HAP-1 (cell line): ENCODE data around the gene PANK2.
A peak's percentile ranks its signal among the peaks of the same experiment; 100 is the strongest.

ENCODE experiments used
- DNase-seq, 2 experiments: peaks; one replicate each; pipeline ENCODE4 v3.0.0-alpha.2; 2016 to 2020; ENCODE audit warnings: low spot score in 2 of 2
- H3K27me3 ChIP-seq: fragments of 250-450 bp; sonication (Bioruptor Pico); 2 replicates; pipeline ENCODE4 v1.5.1; 2020; ENCODE audit warnings: low read depth, mild to moderate bottlenecking, moderate library complexity
- H3K36me3 ChIP-seq: fragments of 250-450 bp; sonication (Bioruptor Pico); replicated peaks from 2 replicates; pipeline ENCODE4 v1.5.1; 2020; ENCODE audit warnings: mild to moderate bottlenecking
- H3K4me1 ChIP-seq: fragments of 250-450 bp; sonication (Bioruptor Pico); 2 replicates; pipeline ENCODE4 v1.5.1; 2020; ENCODE audit warnings: mild to moderate bottlenecking
- H3K4me3 ChIP-seq: fragments of 250-450 bp; sonication (Bioruptor Pico); 2 replicates; pipeline ENCODE4 v1.5.1; 2020; ENCODE audit warnings: mild to moderate bottlenecking, moderate library complexity
- H3K9me3 ChIP-seq: fragments of 250-450 bp; sonication (Bioruptor Pico); 2 replicates; pipeline ENCODE4 v1.5.1; 2020; ENCODE audit warnings: mild to moderate bottlenecking, moderate library complexity
- in situ Hi-C: fragments of 300-500 bp; cut with MboI; formaldehyde crosslinking; loops from 3 replicates; pipeline ENCODE4 v1.14.3; 2020; ENCODE audit warnings: low sequenced_read_pairs, inconsistent platforms, mixed read lengths

The PANK2 gene

DNA sequence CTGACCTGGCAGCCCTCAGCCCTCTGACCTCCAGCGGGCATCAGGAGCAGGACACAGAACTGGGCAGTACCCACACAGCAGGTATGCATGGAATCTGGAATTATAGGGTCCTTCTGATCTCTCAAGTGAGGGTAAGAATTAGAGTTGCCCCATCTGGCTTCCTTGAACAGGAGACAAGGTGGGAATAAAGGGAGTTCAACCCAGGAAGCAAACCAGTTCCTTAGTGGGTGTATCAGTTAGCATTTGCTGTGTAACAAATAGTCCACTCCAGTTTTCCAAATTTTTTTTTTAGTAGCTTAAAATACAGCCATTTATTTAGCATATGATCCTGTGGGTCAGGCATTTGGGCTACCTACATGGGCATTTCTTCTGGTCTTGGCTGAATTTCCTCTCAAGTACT, 26.9 kb upstream of the PANK2 start:
- Histone ChIP-seq H3K36me3 (peaks cover 77% of the 10 kb centered on the region), H3K4me3 (no peak overlapping the region), H3K27me3 (no peaks in the 10 kb centered on the region), H3K9me3 (no peaks in the 10 kb centered on the region), H3K4me1 (no peaks in the 10 kb centered on the region)
- DNase-seq, result no peak
- in situ Hi-C loops, result no loop called here

DNA sequence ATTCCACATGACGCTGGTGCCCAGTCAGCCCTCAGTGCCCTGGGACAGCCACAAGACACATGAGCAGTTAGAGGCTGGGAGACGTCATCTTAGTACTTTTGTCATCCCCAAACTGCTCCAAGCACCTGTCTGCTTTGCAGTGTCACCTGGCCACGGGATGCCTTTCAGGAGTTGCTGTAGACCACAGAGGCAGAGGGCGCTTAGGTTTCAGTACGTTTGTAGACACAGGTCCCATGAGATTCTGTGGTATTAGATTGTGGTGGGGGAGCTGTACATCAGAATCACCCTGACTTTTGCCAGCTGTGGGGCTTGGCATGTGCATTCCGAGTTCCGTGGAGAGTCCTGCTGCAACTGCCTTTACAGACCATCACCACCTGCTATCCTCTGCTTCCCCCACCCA, 25.9 kb upstream of the PANK2 start:
- Histone ChIP-seq H3K4me1 (no peaks in the 10 kb centered on the region), H3K36me3 (peaks cover 74% of the 10 kb centered on the region), H3K9me3 (no peaks in the 10 kb centered on the region), H3K27me3 (no peaks in the 10 kb centered on the region), H3K4me3 (no peak overlapping the region)
- no peak for DNase-seq
- in situ Hi-C loops, result no loop called here

DNA sequence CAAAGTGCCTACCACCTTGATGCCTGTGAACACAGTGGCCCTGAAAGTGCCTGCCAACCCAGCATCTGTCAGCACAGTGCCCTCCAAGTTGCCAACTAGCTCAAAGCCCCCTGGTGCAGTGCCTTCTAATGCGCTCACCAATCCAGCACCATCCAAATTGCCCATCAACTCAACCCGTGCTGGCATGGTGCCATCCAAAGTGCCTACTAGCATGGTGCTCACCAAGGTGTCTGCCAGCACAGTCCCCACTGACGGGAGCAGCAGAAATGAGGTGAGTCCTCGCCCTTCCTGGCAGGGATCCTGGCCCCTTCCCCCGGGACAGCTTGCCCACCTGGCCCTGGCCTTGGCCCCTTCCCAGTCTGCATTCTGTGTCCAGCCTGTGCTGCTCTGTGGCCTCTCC, 24.7 kb upstream of the PANK2 start:
- Histone ChIP-seq H3K36me3 (peaks cover 71% of the 10 kb centered on the region), H3K4me1 (no peaks in the 10 kb centered on the region), H3K27me3 (no peaks in the 10 kb centered on the region), H3K4me3 (no peak overlapping the region), H3K9me3 (no peaks in the 10 kb centered on the region)
- in situ Hi-C loops, result no loop called here
- no peak for DNase-seq

DNA sequence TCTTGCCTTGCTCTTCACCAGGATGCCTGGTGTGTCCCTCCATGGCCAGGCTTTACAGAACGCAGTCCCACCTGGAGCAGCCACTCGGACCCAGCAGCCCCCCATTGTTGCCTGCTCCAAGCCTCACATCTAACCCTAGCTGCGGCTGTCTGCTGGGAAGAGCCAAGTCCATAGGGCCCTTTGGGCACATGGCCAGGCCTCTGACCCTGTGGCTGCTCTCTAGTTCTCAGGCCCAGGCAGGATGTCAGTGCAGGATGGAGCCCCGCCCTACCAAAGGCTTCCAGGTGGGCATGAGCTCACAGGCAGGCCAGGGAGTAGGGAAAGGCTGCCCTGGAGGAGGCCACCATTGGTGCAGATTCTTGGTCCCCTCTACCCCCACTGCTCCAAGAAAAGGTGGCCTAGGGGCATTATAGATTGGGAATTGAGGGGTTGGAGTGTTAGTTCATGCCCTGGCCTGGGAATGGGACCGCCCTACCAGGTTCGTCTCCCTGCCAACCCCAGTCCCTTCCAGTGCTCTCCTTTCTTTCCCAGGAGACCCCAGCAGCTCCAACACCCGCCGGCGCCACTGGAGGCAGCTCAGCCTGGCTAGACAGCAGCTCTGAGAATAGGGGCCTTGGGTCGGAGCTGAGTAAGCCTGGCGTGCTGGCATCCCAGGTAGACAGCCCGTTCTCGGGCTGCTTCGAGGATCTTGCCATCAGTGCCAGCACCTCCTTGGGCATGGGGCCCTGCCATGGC, 23.9 kb upstream of the PANK2 start:
- in situ Hi-C loops, result no loop called here
- DNase-seq, result no peak
- peaks cover 71% of the 10 kb centered on the region for H3K36me3 ChIP-seq
- no peaks in the 10 kb centered on the region for H3K4me1 ChIP-seq
- H3K4me3 ChIP-seq, result no peak overlapping the region
- H3K27me3 ChIP-seq, result no peaks in the 10 kb centered on the region
- H3K9me3 ChIP-seq, result no peaks in the 10 kb centered on the region

DNA sequence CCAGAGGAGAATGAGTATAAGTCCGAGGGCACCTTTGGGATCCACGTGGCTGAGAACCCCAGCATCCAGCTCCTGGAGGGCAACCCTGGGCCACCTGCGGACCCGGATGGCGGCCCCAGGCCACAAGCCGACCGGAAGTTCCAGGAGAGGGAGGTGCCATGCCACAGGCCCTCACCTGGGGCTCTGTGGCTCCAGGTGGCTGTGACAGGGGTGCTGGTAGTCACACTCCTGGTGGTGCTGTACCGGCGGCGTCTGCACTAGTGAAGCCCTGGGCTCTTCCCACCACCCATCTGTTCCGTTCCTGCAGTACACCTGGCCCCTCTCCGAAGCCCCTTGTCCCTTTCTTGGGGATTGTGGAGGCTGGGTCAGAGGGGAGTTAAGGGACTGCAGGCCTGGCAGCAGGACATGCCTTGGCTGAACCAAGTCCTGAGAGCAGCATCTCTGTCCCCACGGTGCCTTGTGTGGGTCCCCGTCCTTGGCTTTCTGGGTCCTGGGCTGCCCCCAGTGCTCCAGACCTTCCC, 23.2 kb upstream of the PANK2 start:
- in situ Hi-C loops, result no loop called here
- DNase-seq, result no peak
- H3K36me3 ChIP-seq, result peaks cover 65% of the 10 kb centered on the region

DNA sequence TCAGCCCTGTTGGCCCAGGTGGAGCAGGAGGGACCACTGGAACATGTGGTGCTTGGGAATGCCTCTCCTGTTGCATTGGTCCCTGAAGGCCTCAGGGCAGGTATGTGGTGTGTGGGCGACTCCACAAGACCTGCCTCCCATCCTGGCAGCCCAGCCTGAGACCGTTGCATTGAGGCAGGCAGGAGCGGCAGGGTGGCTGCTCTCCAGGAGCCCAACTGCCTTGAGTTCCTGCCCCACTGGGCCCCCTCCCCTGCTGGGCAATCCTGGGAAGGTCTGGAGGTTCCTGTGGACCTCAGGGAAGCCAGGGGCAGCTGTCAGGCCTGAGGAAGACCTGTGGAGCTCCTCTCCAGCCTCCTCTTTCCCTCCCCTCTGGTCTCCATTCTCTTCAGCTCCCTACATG, 22.7 kb upstream of the PANK2 start:
- in situ Hi-C loops, result no loop called here
- Histone ChIP-seq H3K4me3 (no peak overlapping the region), H3K4me1 (peaks cover 9% of the 10 kb centered on the region), H3K27me3 (no peaks in the 10 kb centered on the region), H3K9me3 (no peaks in the 10 kb centered on the region), H3K36me3 (peaks cover 60% of the 10 kb centered on the region)
- DNase-seq, result no peak

More for the DNA sequence above, 23.2 kb upstream of the PANK2 start:
- no peak overlapping the region for H3K4me3 ChIP-seq
- no peaks in the 10 kb centered on the region for H3K27me3 ChIP-seq
- no peaks in the 10 kb centered on the region for H3K9me3 ChIP-seq
- H3K4me1 ChIP-seq, result peaks cover 4% of the 10 kb centered on the region

DNA sequence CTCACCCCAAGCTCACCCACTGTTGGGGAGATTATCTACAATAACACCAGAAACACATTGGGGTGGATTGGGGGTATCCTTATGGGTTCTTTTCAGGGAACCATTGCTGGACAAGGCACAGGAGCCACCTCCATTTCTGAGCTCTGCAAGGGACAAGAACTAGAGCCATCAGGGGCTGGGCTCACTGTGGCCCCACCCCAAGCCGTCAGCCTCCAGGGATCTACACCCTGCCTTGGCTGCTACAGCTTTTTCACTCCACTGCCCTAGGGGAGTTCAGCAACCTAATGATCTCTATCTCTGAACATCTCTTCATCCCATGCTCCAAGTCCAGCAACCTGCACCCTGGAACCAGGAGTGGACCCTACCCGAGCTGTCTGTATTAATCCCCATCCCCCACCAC, 21.4 kb upstream of the PANK2 start:
- no peaks in the 10 kb centered on the region for H3K9me3 ChIP-seq
- no peak for DNase-seq
- H3K27me3 ChIP-seq, result no peaks in the 10 kb centered on the region
- peaks cover 46% of the 10 kb centered on the region for H3K36me3 ChIP-seq
- in situ Hi-C loops, result no loop called here
- H3K4me1 ChIP-seq, result peaks cover 16% of the 10 kb centered on the region
- no peak overlapping the region for H3K4me3 ChIP-seq

DNA sequence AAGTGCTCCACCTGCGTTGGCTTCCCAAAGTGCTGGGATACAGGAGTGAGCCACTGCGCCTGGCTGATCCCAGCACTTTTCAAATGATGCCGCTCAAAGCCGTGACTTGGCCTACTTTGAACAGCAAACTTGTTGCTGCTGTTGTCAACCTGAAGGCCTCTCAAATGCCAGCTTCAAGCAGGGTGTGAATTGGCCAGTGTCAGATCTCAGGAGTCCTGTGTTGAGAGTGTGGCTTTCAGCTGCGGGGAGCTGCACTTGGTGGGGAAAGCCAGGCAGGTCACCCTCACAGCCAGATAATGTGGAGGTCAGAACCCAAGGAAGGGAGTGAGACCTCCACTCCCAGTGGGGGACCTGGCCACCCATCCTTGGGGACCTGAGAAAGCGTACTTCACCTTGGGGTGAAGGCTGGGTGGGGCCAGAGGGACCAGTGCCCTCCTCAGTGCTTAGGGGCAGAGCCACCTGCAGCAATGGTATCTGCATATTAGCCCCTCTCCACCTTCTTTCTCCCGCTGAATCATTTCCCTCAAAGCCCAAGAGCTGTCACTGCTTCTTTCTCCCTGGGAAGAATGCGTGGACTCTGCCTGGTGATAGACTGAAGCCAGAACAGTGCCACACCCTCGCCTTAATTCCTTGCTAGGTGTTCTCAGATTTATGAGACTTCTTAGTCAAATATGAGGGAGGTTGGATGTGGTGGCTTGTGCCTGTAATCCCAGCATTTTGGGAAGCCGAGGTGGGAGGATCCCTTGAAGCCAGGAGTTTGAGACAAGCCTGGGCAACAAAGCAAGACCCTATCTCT, 19.1 kb upstream of the PANK2 start:
- H3K9me3 ChIP-seq, result no peaks in the 10 kb centered on the region
- H3K36me3 ChIP-seq, result peaks cover 30% of the 10 kb centered on the region
- DNase-seq, result peak; percentile 43 to 46
- H3K27me3 ChIP-seq, result no peaks in the 10 kb centered on the region
- no peak overlapping the region for H3K4me3 ChIP-seq
- in situ Hi-C loops, result no loop called here
- H3K4me1 ChIP-seq, result peaks cover 16% of the 10 kb centered on the region

DNA sequence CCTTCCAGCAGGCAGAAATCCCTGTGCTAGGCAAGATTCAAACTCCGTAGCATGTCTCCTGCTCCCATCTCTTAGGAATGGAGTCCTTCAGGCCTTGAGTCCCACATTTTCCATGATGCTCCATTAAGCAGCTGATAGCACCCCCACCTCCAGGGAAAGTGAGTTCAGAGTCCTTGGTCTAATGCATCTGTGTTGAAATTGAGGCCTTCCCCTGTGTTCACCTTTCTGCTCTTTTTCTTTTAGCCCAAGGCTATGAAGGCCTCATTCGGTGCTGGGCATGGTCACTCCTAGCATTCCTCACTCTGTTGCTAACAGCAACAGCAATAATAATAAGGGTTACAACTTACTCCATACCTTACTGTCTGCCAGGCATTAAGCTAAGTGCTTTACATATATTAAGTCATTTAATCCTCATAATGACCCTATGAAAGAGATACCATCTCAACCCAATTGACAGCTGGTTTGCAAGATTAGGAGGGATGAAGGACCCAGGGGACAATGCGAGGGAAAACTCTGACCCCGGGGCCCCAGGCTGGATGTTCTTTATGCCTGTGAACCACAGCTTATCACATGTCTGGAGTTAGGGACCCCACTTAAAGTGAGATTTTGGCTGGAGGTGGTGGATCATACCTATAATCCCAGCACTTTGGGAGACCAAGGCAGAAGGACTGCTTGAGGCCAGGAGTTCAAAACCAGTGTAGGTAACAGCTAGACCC, 17.5 kb upstream of the PANK2 start:
- DNase-seq, result peak; percentile 83 to 95
- Histone ChIP-seq H3K36me3 (peaks cover 16% of the 10 kb centered on the region), H3K4me3 (no peak overlapping the region), H3K4me1 (peaks cover 23% of the 10 kb centered on the region), H3K9me3 (no peaks in the 10 kb centered on the region), H3K27me3 (no peaks in the 10 kb centered on the region)
- in situ Hi-C loops, result no loop called here

DNA sequence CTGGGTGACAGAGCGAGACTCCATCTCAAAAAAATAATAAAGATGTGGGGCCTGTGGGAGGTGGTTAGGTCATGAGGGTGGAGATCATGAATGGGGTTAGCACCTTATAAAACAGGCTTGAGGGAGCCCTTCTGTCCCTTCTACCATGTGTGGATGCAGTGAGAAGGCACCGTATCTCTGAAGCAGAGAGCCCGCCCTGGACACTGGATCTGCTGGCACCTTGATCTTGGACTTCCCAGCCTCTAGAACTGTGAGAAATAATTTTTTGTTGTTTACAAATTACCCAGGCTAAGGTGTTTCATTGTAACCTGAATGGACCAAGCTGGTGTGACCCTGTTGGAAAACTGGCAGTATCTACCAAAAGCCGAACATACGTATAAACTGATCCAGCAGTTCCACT, 15.7 kb upstream of the PANK2 start:
- no peaks in the 10 kb centered on the region for H3K27me3 ChIP-seq
- peaks cover 9% of the 10 kb centered on the region for H3K36me3 ChIP-seq
- no peak for DNase-seq
- in situ Hi-C loops, result no loop called here
- H3K4me1 ChIP-seq, result peaks cover 23% of the 10 kb centered on the region
- H3K9me3 ChIP-seq, result no peaks in the 10 kb centered on the region
- no peak overlapping the region for H3K4me3 ChIP-seq

DNA sequence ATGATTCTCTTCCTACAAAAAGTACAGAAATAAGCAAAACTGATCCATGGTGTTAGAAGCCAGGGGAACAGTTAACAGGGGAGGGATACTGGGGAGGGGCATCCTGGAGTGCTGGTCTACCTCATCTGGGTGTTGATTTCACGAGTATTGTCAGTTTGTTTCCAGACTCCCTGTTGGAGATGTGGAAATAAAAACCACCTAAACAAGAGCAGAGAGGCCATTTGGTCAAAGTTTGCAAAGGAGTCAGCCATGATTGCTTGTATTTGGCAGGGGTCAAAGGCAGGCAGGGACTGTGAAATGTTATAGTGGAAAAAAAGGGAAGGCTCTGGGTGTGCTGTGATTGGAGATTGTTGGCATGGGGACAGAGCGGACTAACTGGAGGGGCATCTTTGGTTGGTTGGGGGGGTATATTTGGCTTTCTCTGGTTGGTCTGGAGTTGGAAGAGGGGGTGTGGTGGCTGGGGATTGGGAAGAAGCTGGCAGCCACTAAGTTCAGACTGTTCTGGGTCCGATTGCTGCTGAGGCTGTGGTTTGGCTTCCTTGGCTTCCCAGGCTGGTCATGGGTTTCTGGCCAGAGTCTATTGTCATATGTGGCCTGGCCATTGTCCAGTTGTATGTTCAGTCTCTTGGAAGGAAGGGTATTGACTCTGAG, 14.9 kb upstream of the PANK2 start:
- Histone ChIP-seq H3K4me1 (peaks cover 23% of the 10 kb centered on the region), H3K4me3 (no peak overlapping the region), H3K9me3 (no peaks in the 10 kb centered on the region), H3K36me3 (peaks cover 9% of the 10 kb centered on the region), H3K27me3 (no peaks in the 10 kb centered on the region)
- in situ Hi-C loops, result no loop called here
- no peak for DNase-seq

DNA sequence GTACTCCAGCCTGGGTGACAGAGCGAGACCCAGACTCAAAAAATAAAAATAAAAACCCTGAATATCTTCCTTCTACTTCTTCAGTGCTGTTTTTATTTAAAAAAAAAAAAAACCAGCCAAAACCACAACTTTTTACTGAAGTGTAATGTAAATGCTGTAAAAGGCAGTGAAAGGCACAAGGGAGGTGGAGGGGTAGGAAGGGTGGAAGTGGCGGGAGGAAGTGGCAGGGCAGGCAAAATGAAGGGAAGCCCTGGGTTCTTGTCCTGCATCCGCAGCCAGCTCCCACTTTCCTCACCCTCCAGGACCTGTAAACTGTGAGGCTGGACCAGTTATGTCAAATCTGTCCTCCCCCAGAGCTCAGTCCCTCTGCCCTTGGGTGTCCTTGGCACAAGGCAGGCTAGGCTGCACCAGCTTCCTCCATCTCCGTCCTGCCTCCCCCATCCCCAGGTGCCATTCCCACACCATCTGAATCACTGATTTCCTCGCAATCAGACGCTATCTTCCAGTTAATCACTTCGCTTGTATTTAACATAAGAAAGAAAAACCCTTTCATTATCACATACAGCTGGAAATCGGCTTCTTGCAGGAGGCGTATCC, 13.7 kb upstream of the PANK2 start:
- Histone ChIP-seq H3K9me3 (no peaks in the 10 kb centered on the region), H3K36me3 (peaks cover 9% of the 10 kb centered on the region), H3K27me3 (no peaks in the 10 kb centered on the region), H3K4me1 (peaks cover 23% of the 10 kb centered on the region), H3K4me3 (no peak overlapping the region)
- peak; percentile 20 to 31 for DNase-seq
- in situ Hi-C loops, result no loop called here

DNA sequence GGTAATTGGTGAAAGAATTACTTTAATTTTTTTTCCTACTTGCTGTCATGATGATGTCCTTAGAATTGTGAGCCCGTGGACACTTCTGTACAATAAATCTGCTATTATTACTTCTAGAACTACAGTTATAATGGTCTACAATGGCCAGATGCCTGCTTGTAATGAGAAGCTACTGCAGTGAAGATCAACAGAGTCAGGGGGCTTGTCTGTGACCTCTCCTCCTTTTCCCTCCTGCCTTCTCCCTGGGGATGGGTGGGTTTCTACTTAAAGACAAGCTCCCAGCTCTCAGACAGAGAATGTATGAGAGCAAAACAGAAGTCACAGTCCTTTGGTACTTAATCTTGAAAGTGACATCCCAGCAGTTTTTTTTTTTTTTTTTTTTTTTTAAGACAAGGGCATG, 13.2 kb upstream of the PANK2 start:
- peaks cover 9% of the 10 kb centered on the region for H3K36me3 ChIP-seq
- H3K4me3 ChIP-seq, result no peak overlapping the region
- H3K9me3 ChIP-seq, result no peaks in the 10 kb centered on the region
- H3K27me3 ChIP-seq, result no peaks in the 10 kb centered on the region
- in situ Hi-C loops, result no loop called here
- peaks cover 18% of the 10 kb centered on the region for H3K4me1 ChIP-seq
- no peak for DNase-seq
